Suprapubic skin (tissue), 3 donors: ENCODE data around the gene BFSP2.

ENCODE experiments used
- CTCF ChIP-seq, 2 donors: fragments of 200-600 bp in 1 of 2; fragments of 450-650 bp in 1 of 2; sonication (generic) in 1 of 2; IDR thresholded peaks; one replicate each; pipeline ENCODE4 v1.5.1; 2016 to 2019; ENCODE audit warnings: antibody characterized with exemption in 2 of 2, mild to moderate bottlenecking in 1 of 2, moderate library complexity in 1 of 2
- POLR2A ChIP-seq, 2 donors: fragments of 450-650 bp; IDR thresholded peaks; one replicate each; pipeline ENCODE4 v1.6.1; 2017; ENCODE audit warnings: antibody characterized with exemption in 2 of 2, mild to moderate bottlenecking in 2 of 2, moderate library complexity in 2 of 2

DNA sequence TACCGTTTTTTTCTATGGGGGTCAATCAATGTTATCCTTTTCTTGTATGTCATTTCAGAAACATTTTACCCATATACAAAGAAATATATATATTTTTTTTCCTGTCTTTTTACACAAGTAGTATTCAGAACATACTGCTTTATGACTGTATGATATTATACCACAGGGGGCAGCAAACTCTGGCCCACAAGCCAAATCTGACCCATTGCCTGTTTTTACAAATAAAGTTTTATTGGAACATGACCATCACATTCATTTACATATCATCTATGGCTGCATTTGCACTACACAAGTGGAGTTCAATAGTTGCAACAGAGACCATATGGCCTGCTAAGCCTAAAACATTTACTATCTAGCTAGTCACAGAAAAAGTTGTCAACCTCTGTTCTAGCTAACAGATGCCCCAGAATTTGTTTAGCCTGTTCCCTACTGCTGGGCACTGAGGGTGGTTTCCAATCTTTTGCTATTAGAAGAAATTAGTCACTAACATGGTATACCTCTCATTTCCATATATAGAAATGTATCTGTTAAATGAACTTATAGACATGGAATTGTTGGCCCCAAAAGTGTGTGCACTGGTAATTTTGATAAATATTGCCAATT lies 57.7 kb downstream of the BFSP2 start:
- TF ChIP-seq CTCF (IDR thresholded peaks at IDR 0.05) = no peak
- TF ChIP-seq POLR2A (IDR thresholded peaks at IDR 0.05) = no peak
